A204.1 (cell line): ENCODE data around the gene TEDC1.

Source experiments
- FAIRE-seq: peaks from 2 replicates; lab custom pipeline; 2012; peaks lifted over from hg19 to GRCh38; lab: Jason Lieb, UNC

The TEDC1 gene

GRCh38 chr14:105474483-105475268, 16.4 kb upstream of the TEDC1 start, which contains the start of gene CRIP2:
Gene CRIP2 (plus strand): TSS chr14:105474821. CDS start chr14:105474863, 42 bp downstream.
- FAIRE-seq = no peak

- FAIRE-seq = no peak
Observed at GRCh38 chr14:105475269-105476096, 15.6 kb upstream of the TEDC1 start.

DNA sequence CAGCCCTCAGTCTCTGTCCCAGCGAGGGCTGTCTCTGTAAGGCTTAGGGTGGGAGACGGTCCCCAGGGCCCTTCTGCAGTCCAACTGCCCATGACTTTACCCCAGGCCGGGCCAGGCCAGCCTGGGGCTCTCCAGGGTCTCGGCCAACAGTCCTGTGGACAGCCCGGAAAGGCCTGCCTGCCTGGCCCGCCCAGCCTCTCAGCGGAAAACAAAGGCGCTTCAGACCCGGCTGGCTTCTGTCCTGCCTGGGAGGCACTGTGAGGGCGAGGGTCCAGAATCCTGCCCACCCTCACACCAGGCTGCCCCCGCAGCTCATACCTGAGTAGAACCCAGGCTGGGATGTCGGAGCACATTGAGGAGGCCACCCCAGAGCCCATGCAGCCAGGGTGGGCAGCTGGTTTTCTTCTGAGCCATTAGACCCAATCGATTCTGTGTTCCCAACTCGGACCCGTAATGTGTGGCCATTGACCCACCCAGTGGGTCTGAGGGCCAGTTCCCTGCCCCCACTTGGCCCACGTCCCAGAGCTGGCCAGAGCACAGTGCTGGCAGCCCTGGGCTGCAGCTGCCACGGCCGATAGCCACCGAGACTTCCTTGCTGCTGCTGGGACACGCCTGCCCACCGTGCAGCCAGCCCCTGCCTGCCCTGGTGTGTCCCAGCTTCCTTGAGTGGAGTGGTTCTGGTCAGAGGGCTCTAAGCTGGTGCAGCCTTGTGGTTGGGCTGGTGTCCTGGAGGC, 14.8 kb upstream of the TEDC1 start:
- no peak for FAIRE-seq

GRCh38 chr14:105476831-105477659, 14.0 kb upstream of the TEDC1 start:
- no peak for FAIRE-seq

- no peak for FAIRE-seq
Observed at GRCh38 chr14:105477660-105478397, 13.2 kb upstream of the TEDC1 start.

- FAIRE-seq = no peak
Observed at GRCh38 chr14:105478398-105479251, 12.4 kb upstream of the TEDC1 start.

DNA sequence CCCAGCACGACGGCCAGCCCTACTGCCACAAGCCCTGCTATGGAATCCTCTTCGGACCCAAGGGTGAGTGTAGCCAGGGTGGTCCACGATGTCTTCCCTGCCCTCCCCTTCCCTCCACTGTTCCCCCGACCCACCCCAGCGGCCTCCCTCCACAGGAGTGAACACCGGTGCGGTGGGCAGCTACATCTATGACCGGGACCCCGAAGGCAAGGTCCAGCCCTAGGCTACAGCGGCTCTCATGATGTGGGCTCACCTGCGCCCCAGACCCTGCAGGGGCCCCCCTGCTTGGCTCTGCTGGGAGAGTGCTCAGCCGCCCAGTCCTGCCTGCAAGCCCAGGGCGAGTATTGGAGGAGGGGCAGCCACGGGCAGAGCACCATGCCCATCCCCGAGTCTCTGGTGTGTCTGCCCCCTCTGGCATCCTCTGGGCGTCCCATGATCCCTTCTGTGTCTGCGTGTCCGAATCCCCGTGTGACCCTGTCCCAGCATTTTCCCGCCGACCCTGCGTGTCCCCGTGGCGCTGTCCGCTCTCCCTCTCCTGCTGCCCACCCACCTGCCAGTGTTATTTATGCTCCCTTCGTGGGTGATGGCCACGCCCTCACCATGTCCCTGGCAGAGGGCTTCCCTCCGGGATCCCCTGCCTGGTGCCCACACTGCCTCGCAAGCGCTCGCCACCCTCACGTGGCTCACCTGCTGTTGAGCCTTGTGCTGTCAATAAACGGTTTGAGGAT, 11.5 kb upstream of the TEDC1 start:
- FAIRE-seq = no peak

DNA sequence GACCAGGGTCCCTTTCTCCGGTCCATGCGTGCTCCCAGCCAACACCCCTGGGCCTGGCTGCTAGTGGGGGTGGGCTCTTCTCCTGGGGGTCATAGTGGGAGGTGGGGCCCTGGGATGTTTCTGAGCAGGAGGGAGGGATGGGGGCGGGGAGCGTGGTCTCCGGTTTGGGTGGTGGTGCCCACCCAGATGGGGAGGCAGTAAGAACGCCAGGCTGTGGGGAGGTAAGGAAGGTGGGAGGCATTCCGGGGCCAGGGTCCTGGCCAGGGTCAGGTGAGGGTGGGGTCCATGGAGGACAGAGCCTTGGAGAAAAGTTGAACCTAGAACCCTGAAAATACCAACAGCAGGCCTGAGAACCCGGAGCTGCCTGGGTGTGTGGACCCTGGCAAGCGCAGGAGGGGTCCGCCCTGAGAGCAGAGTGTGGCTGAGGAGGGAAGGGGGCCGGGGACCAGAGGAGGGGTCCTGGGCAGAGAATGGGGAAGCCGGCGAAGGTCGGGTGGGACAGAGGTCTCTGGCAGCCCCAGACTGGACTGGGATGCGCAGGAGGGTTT, 10.8 kb upstream of the TEDC1 start:
- no peak for FAIRE-seq

- peak; percentile 16 for FAIRE-seq
Observed at GRCh38 chr14:105480807-105481801, 9.9 kb upstream of the TEDC1 start.

GRCh38 chr14:105481886-105482457, 9.1 kb upstream of the TEDC1 start:
- FAIRE-seq = no peak

- no peak for FAIRE-seq
Observed at GRCh38 chr14:105482486-105483110, 8.4 kb upstream of the TEDC1 start.

GRCh38 chr14:105483300-105484068, 7.6 kb upstream of the TEDC1 start:
- FAIRE-seq = no peak

- FAIRE-seq = no peak
Observed at GRCh38 chr14:105484069-105484996, 6.7 kb upstream of the TEDC1 start.

DNA sequence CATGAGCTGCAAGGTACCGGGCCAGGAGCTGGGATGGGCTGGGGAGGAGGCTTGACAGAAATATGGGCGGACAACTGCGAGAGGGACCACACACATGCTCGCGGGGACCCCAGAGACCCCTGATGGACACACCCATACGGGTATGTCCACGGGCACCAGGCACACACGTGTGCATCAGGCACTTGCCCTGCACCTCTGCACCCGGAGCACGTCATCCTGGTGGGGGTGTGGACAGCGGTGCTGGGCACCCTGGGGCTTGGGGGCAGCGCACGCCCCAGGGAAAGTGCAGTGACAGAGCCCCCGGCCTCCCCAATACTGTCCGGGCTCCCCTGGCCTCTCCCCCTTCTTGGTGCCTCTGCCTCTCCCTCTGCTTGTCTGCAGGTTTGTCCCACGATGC, 6.1 kb upstream of the TEDC1 start:
- no peak for FAIRE-seq

DNA sequence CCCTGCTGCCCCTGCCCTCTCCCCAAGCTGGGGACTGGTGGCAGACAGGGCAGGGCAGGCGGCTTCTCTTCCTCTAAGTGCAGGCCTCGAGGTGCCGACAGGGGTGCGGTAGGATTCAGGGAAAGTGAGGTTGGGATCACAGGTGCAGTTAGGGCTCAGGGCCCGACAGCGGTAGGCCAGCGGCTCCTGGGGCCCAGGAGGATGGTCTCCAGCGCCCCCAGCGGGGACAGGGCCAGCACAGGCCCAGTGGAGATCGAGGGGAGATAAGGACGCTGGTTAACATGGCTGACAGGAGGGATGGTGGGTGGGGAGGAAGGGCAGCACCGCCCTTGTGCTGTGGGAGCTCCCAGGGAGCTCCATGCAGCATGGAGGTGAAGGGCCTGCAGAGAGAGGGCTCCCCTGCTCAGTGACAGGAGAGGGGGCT, 5.3 kb upstream of the TEDC1 start:
- no peak for FAIRE-seq
